K562 (cell line): Measurements from ENCODE around the gene WFIKKN1. TPM values are rescaled to one million over a fixed set of nuclear protein-coding genes. Genes with fewer than 3 reads are reported as not detected.

Experiments used
- ATAC-seq: fragments of 200-7000 bp; cut with Tn5 transposase; 3 replicates; pipeline ENCODE4 v1.9.1; 2020; ENCODE audit warnings: moderate library complexity
- BruUV-seq: library from RNA; stranded (reverse); fragments of 400-500 nt; replicated peaks from 2 replicates; lab custom pipeline; 2021; lab: Mats Ljungman, UMichigan
- CTCF ChIA-PET: fragments of 300-600 bp; formaldehyde crosslinking; extraction: SDS; loops from one replicate; lab custom pipeline; 2021; ENCODE audit warnings: low intra/inter-chr PET ratio; lab: Yijun Ruan, JAX
- POLR2A ChIA-PET: fragments of 300-600, 350-650 bp; sonication (Branson Sonifier 250); formaldehyde crosslinking; extraction: SDS; loops from one replicate; lab custom pipeline; 2021; ENCODE audit warnings: antibody characterized with exemption, inconsistent platforms; lab: Yijun Ruan, JAX
- DNase-seq, 4 experiments: peaks; one replicate each; pipeline versions ENCODE4 v3.0.0 to v3.0.0-alpha.2; 2011 to 2018; ENCODE audit warnings: low spot score in 3 of 4, mixed read lengths in 3 of 4; ENCODE audit errors: extremely low read depth in 1 of 4
- FAIRE-seq: peaks from 2 replicates; lab custom pipeline; 2011; peaks lifted over from hg19 to GRCh38; lab: Jason Lieb, UNC
- H2AFZ ChIP-seq: 2 replicates; pipeline ENCODE4 v1.6.0; 2011; ENCODE audit warnings: low read depth, low read length, control low read depth, inconsistent platforms
- H3K27ac ChIP-seq: fragments of 200-600 bp; 3 replicates; pipeline ENCODE4 v1.8.0; 2011; ENCODE audit warnings: low read depth, mild to moderate bottlenecking, control low read depth, inconsistent platforms, low read length, moderate library complexity, mixed read lengths; ENCODE audit errors: extremely low read depth
- H3K27me3 ChIP-seq, 2 experiments: fragments of 300-600 bp in 1 of 2; 2 replicates in 1 of 2; 3 replicates in 1 of 2; pipeline versions ENCODE4 v1.6.0 to v1.8.0; 2011; ENCODE audit warnings: inconsistent platforms in 2 of 2, low read length in 2 of 2, mild to moderate bottlenecking in 1 of 2, mixed read lengths in 1 of 2, moderate library complexity in 1 of 2; ENCODE audit not compliant: control insufficient read depth in 2 of 2, insufficient read depth in 2 of 2
- H3K36me3 ChIP-seq: fragments of 300-600 bp; 3 replicates; pipeline ENCODE4 v1.8.0; 2011; ENCODE audit warnings: mild to moderate bottlenecking, low read length, inconsistent platforms; ENCODE audit not compliant: control insufficient read depth, insufficient read depth
- H3K4me1 ChIP-seq, 2 experiments: fragments of 200-600 bp in 1 of 2; replicated peaks in 1 of 2; 2 replicates in 1 of 2; 3 replicates in 1 of 2; pipeline versions ENCODE4 v1.5.1 to v1.8.0; 2011; ENCODE audit warnings: inconsistent platforms in 2 of 2, low read length in 2 of 2, mild to moderate bottlenecking in 1 of 2, mixed read lengths in 1 of 2, moderate library complexity in 1 of 2; ENCODE audit not compliant: control insufficient read depth in 2 of 2, insufficient read depth in 2 of 2
- H3K4me2 ChIP-seq: 2 replicates; pipeline ENCODE4 v1.6.1; 2011; ENCODE audit warnings: low read length, control low read depth, inconsistent platforms, mixed read lengths; ENCODE audit not compliant: insufficient read depth
- H3K4me3 ChIP-seq: fragments of 200-600 bp; sonication (generic), shearing (Covaris generic); 2 replicates; pipeline ENCODE4 v1.5.1; 2016; ENCODE audit warnings: control low read depth, inconsistent platforms
- H3K79me2 ChIP-seq: fragments of 200-600 bp; 3 replicates; pipeline ENCODE4 v1.8.0; 2011; ENCODE audit warnings: low read length, inconsistent platforms; ENCODE audit not compliant: control insufficient read depth, insufficient read depth
- H3K9ac ChIP-seq, 2 experiments: 2 replicates each; pipeline versions ENCODE4 v1.6.0 to v1.6.1; 2011; ENCODE audit warnings: low read depth in 2 of 2, low read length in 2 of 2, control low read depth in 1 of 2, inconsistent platforms in 1 of 2, mild to moderate bottlenecking in 1 of 2, mixed read lengths in 1 of 2; ENCODE audit not compliant: insufficient read depth in 1 of 2
- H3K9me1 ChIP-seq: one replicate; pipeline ENCODE4 v1.6.0; 2011; ENCODE audit warnings: inconsistent platforms, mild to moderate bottlenecking, low read length, moderate library complexity; ENCODE audit not compliant: control insufficient read depth, insufficient read depth
- H3K9me3 ChIP-seq: replicated peaks from 2 replicates; pipeline ENCODE4 v1.5.1; 2011; ENCODE audit warnings: low read depth, low read length, inconsistent platforms; ENCODE audit not compliant: control insufficient read depth, insufficient read depth
- H4K20me1 ChIP-seq: replicated peaks from 2 replicates; pipeline ENCODE4 v1.6.1; 2011; ENCODE audit warnings: low read length, inconsistent platforms, mixed read lengths; ENCODE audit not compliant: control insufficient read depth, insufficient read depth
- NONO ChIP-seq, 2 experiments: fragments of 200-400 bp in 1 of 2; fragments of 450-650 bp in 1 of 2; formaldehyde crosslinking in 1 of 2; IDR thresholded peaks; 2 replicates each; pipeline ENCODE4 v1.6.1; 2017; ENCODE audit warnings: low read depth in 2 of 2, mild to moderate bottlenecking in 2 of 2, moderate library complexity in 2 of 2, low read length in 1 of 2
- POLR2G ChIP-seq: fragments of 200-400 bp; formaldehyde crosslinking; IDR thresholded peaks from 2 replicates; pipeline ENCODE4 v1.6.1; 2017; ENCODE audit warnings: low read depth, mild to moderate bottlenecking, antibody characterized with exemption, low read length, moderate library complexity
- RBFOX2 ChIP-seq: fragments of 200-400 bp; formaldehyde crosslinking; IDR thresholded peaks from 2 replicates; pipeline ENCODE4 v1.6.1; 2017; ENCODE audit warnings: low read depth, mild to moderate bottlenecking, low read length, moderate library complexity
- THRAP3 ChIP-seq: fragments of 450-650 bp; IDR thresholded peaks from 2 replicates; pipeline ENCODE4 v1.6.1; 2016; ENCODE audit warnings: mild to moderate bottlenecking, inconsistent platforms, borderline replicate concordance
- ZNF184 ChIP-seq: sonication (generic); formaldehyde crosslinking; IDR thresholded peaks from 2 replicates; pipeline ENCODE4 v1.5.0; 2020; ENCODE audit warnings: missing genetic modification reagents
- WGBS: fragments of 100-300 bp; shearing (Covaris generic); methylation state at CpG from one replicate; pipeline ENCODE4 v1.1.6; 2016; ENCODE audit warnings: low coverage, mixed read lengths; ENCODE audit not compliant: insufficient coverage; ENCODE audit errors: missing lambda C conversion rate; 5-methylcytosine and 5-hydroxymethylcytosine counted together
- in situ Hi-C: fragments of 300-500 bp; cut with MboI; formaldehyde crosslinking; loops from 4 replicates; pipeline ENCODE4 v1.15.0; 2018; ENCODE audit warnings: inconsistent platforms, mixed read lengths
- intact Hi-C: fragments of 100-400 bp; cut with micrococcal nuclease; formaldehyde crosslinking; loops from 2 replicates; pipeline ENCODE4 v1.14.2; 2022
- polyA plus RNA-seq, 8 experiments: library from polyadenylated mRNA; depleted of rRNA in 4 of 8; stranded (reverse) in 5 of 8; unstranded in 3 of 8; fragments of >200 nt; fragmentation: Nextera tagmentation in 2 of 8; fragmentation: Illumina TruSeq in 1 of 8; extraction: Ambion mirVana in 2 of 8; extraction: Trizol in 1 of 8; gene quantifications; 2 replicates each; pipeline versions ENCODE4 v1.2.1 to v1.2.3, GENCODE V29; 2011 to 2014; ENCODE audit warnings: inconsistent platforms in 1 of 8, missing spikeins in 1 of 8
- total RNA-seq, 7 experiments: library from RNA; depleted of rRNA in 6 of 7; stranded (reverse); fragments of >200 nt in 6 of 7; fragmentation: Illumina TruSeq in 2 of 7; extraction: Trizol in 2 of 7; gene quantifications; 2 replicates each; pipeline versions ENCODE4 v1.2.1 to v1.2.3, GENCODE V29; 2011 to 2021; ENCODE audit warnings: low replicate concordance in 1 of 7

The WFIKKN1 gene
- total and polyA plus RNA-seq, 9 of the 15 experiments (the other 6 are each of a cell fraction or from before 2014, with no cell fraction given), result 0.14 to 1.1 (median 0.50) TPM; not detected in 4

- 93% methylated on average over 15 of the region's 18 CpGs for WGBS
- Histone ChIP-seq H4K20me1 (0 out of 2 replicates have a peak, but pooled peaks cover 4% of the 10 kb centered on the region), H3K9ac (peak overlapping the region in 1 of 2 experiments; percentile 61; a peak in 2 of 4 replicates)
These were observed 42.7 kb downstream of the WFIKKN1 start for GRCh38 chr16:673399-673991.

More at GRCh38 chr16:673399-673991, 42.7 kb downstream of the WFIKKN1 start:
- TF ChIP-seq NONO (IDR thresholded peaks at IDR 0.05; ENCODE audit: low read depth in 2 of 2, low read length in 1 of 2), result no peak
- peak; percentile 29; the same call in 1 of the 2 replicates for TF ChIP-seq RBFOX2
- TF ChIP-seq THRAP3, result no peak
- peak; percentile 29; the same call in 1 of the 2 replicates for TF ChIP-seq POLR2G
- no peak for TF ChIP-seq ZNF184
- H3K27ac ChIP-seq, result peak overlapping the region; percentile 72; the same call in 1 of the 3 replicates
- ATAC-seq (no peak), FAIRE-seq (no peak), DNase-seq (no peak)
- H3K9me1 ChIP-seq, result no peaks in the 10 kb centered on the region
- H3K4me1 ChIP-seq, result peaks cover 20 to 98% of the 10 kb centered on the region in 2 experiments
- ChIA-PET POLR2A (interaction anchor here (0.6 to 1.6 kb wide), 6 partner anchors 9 to 107 kb away, joined by 3 to 5 read pairs (median 3); partner anchors contain the start of gene NHLRC4), CTCF (no interaction called here)
- H2AFZ ChIP-seq, result no peak overlapping the region
- H3K36me3 ChIP-seq, result peaks cover 63% of the 10 kb centered on the region
- no peaks in the 10 kb centered on the region for H3K9me3 ChIP-seq
- no peak overlapping the region for H3K4me2 ChIP-seq
- BruUV-seq, result TSS peak; percentile 33
- H3K4me3 ChIP-seq, result no peak overlapping the region
- peaks cover 22% of the 10 kb centered on the region for H3K79me2 ChIP-seq
- H3K27me3 ChIP-seq, result no peaks in the 10 kb centered on the region
- intact Hi-C loops, result no loop called here
- in situ Hi-C loops, result loop anchor here (10.0 kb wide), 1 partner anchor 279 kb away; the partner anchor contains the start of gene NME4
